GM21737 (cell line): ENCODE results near the gene CADM1.

Source experiments
- ATAC-seq: cut with Tn5 transposase; IDR thresholded peaks from one replicate; pipeline ENCODE4 v1.9.1; 2021; ENCODE audit warnings: mild to moderate bottlenecking, moderate library complexity; ENCODE audit not compliant: unreplicated experiment

CADM1 gene

DNA sequence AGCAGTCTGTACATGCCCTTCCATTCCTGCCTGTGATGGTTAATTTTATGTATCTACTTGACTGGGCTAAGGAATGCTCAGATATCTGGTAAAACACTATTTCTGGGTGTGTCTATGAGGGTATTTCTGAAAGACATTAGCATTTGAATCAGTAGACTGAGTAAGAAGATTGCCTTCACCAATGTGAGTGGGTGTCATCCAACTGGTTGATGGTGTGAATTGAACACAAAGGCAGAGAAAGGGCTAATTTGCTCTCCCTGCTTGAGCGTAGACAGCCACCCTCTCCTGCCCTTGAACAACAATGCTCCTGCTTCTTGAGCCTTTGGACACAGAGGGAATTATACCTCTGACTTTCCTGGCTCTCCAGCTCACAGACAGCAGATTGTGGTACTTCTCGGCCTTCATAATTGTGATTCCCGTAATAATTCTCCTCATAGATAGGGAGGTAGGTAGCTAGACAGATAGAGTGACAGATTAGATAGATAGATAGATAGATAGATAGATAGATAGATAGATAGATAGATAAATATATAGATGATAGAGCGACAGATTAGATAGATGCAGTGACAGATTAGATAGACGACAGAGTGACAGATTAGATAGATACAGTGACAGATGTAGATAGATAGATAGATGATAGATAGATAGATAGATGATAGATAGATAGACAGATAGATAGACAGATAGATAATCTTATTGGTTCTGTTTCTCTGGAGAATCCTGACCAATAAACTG lies 370.6 kb downstream of the CADM1 start:
- no peak for ATAC-seq

DNA sequence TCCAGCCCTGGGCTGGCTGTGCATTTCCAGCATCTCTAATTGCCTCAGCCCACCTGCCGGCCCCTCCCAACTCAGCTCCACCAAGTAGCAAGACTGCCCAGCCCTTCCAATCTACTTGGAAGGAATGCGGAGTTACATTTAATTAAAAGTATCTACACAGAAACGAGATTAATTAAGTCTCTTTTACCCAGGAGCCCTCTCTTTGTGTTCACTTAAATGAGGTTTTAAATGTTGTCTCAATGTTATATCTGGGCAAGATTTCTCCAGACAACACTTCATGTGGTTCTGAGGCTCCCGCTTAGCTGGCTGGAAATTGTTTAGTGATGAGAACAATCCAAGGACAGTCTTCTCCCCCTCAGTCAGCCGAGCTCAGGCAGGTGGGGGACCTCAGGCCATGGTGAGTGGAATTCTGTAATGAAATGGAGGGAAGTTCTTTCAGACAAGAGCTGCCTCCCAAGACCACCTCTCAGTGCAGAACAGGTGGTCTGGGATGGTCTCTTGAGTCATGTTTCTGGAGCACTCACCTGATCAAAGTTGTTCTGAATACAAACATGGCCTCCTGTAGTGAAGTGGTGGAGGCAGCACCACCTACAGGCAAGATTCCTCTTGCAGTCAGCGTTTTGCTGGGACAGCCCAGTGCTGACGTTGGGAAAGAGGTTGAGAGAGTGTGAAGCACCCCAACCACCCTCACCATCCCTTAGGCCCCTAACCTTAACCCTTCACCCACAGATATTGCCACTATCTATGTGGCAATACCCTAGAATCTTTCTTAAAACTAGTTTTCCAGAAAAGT lies 371.6 kb downstream of the CADM1 start:
- ATAC-seq = no peak

GRCh38 chr11:115129473-115130289 lies 374.5 kb downstream of the CADM1 start:
- no peak for ATAC-seq

- ATAC-seq = no peak
Measured at GRCh38 chr11:115128226-115128625, 376.0 kb downstream of the CADM1 start.

DNA sequence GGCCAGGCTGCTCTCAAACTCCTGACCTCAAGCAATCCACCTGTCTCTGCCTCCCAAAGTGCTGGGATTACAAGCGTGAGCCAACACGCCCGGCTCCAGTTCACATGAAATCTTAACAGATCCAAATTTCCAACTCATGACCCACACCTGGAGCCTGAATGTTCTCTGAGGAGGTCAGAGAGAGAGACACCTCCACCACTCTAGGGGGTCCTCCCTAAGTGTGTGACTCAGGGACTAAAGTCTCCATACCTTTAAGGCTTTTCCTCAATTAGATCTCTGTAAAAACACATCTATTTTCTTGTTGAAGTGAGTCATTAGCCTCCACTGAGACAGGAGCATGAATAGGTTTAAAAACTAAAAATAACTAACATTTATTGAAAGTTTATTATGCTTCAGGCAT lies 376.4 kb downstream of the CADM1 start:
- ATAC-seq = no peak

GRCh38 chr11:115126515-115127208 lies 377.6 kb downstream of the CADM1 start:
- ATAC-seq = peak; percentile 72

DNA sequence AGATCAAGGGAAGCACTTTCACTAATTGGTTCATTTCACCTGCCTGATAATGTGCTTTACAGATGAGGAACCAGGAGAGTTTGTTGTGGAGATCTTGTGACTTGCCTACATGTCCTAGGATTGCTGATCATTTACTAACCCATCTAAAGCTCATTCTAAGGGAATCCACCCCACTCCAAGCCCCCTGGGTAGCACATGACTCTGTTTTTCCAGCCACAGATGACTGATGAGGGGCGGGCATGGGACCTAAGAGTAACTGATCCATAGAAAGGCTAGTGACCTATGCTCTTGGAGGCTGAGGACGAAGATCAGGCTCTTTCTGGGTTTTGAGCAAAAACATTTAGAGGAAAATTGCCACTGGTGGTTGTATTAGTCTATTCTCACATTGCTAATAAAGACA lies 378.1 kb downstream of the CADM1 start:
- ATAC-seq = peak; percentile 25

DNA sequence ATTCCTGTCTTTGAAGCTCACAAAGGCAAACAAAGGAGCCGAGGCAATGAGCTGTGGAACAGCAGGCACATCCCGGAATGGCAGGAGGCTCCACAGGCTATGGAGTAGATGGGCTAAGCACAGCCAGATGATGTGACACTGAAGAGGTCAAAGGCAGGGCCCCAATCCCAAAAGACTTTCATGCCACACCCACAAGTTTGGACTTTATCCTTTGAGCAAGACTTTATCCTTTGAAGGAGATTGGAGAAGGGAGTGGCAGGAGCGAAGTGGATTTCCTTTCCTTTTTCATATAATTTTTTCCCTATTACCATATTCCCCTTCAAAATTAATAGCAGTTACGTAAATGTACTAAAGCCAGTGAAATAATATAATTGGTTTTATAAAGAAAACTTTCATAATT lies 379.4 kb downstream of the CADM1 start:
- ATAC-seq = no peak

GRCh38 chr11:115123641-115124040 lies 380.6 kb downstream of the CADM1 start:
- ATAC-seq = no peak

- no peak for ATAC-seq
Measured at GRCh38 chr11:115122274-115122673, 381.9 kb downstream of the CADM1 start.
